Adrenal gland (tissue), 12 donors: ENCODE results near the gene SH3BP4. TPM values are rescaled to one million over a fixed set of nuclear protein-coding genes. Genes with fewer than 3 reads are reported as not detected.
"Not testable (repeated sequence)": the region's sequence is repeated elsewhere in the genome, so short reads cannot be mapped to it uniquely, and the experiment has no call there.

Experiments used
- DNase-seq, 7 donors: peaks; one replicate each; pipeline ENCODE4 v3.0.0-alpha.2; 2019 to 2020
- H3K27ac ChIP-seq, 5 donors: fragments of 200-600 bp; sonication (generic) in 4 of 5; 1 replicate in 3 of 5; 2 replicates in 2 of 5; pipeline versions ENCODE4 v1.5.1 to v1.8.0; 2016 to 2020; ENCODE audit warnings: mild to moderate bottlenecking in 1 of 5
- H3K27me3 ChIP-seq: fragments of 200-600 bp; 2 replicates; pipeline ENCODE4 v1.8.0; 2021
- H3K36me3 ChIP-seq, 2 donors: fragments of 200-600 bp; replicated peaks in 1 of 2; 1 replicate in 1 of 2; 2 replicates in 1 of 2; pipeline versions ENCODE4 v1.5.1 to v1.8.0; 2018 to 2022
- H3K4me1 ChIP-seq, 2 donors: fragments of 200-600 bp; replicated peaks in 1 of 2; 1 replicate in 1 of 2; 2 replicates in 1 of 2; pipeline versions ENCODE4 v1.5.1 to v1.8.0; 2018 to 2021
- H3K4me3 ChIP-seq, 4 donors: fragments of 200-600 bp; sonication (generic) in 3 of 4; one replicate each; pipeline ENCODE4 v1.5.1; 2016 to 2018
- H3K9me3 ChIP-seq, 3 donors: fragments of 200-600 bp; sonication (generic) in 1 of 3; replicated peaks in 1 of 3; 1 replicate in 2 of 3; 2 replicates in 1 of 3; pipeline versions ENCODE4 v1.5.1 to v1.8.0; 2016 to 2021
- CTCF ChIP-seq, 6 experiments: fragments of 450-650 bp in 4 of 6; fragments of 200-600 bp in 2 of 6; sonication (generic) in 1 of 6; IDR thresholded peaks; 1 replicate in 5 of 6; 2 replicates in 1 of 6; pipeline versions ENCODE4 v1.5.1 to v1.8.0; 2016 to 2021; ENCODE audit warnings: antibody characterized with exemption in 6 of 6, mild to moderate bottlenecking in 2 of 6, moderate library complexity in 1 of 6
- POLR2A ChIP-seq, 2 donors: fragments of 450-650 bp; IDR thresholded peaks; one replicate each; pipeline ENCODE4 v1.6.1; 2017; ENCODE audit warnings: antibody characterized with exemption in 2 of 2, mild to moderate bottlenecking in 2 of 2, moderate library complexity in 1 of 2
- WGBS, 4 donors: extraction: QIAGEN DNeasy Blood & Tissue Kit in 2 of 4; methylation state at CpG; one replicate each; pipeline versions ENCODE4 v1.1.5 to v1.1.7; 2013 to 2017; 5-methylcytosine and 5-hydroxymethylcytosine counted together
- intact Hi-C, 2 donors: fragments of 100-400 bp; cut with DNase I; formaldehyde crosslinking; loops; one replicate each; pipeline versions ENCODE4 v1.14.1 to v1.15.0; 2022 to 2023
- polyA plus RNA-seq, 3 donors: library from polyadenylated mRNA; stranded (reverse); fragments of 200-250 nt in 2 of 3; fragments of 350-450 nt in 1 of 3; fragmentation: Illumina TruSeq in 1 of 3; extraction: RNeasy Lipid Tissue Mini Kit (QIAGEN cat#74804) in 1 of 3; gene quantifications; one replicate each; pipeline ENCODE4 v1.2.3, GENCODE V29; 2013 to 2014
- total RNA-seq, 9 donors: library from RNA; depleted of rRNA in 4 of 9; stranded (reverse); fragments of >200 nt in 4 of 9; fragments of 120-200 nt in 1 of 9; fragmentation: NEBNext Ultra II Directional in 1 of 9; extraction: Animal tissue kit (Norgen Biotek cat#: 25700) in 1 of 9; gene quantifications; one replicate each; pipeline versions ENCODE4 v1.1.0 to v1.2.4, GENCODE V29; 2013 to 2023
- donor health status: healthy with polysubstance abuse.
- donor health status: Bipolar disorder and iron deficiency.
- donor health status: DM: yes; HTN: yes; CAD: no.
- donor health status: DM: no; HTN: no; CAD: no.
- donor health status: DM: no; HTN: no; CAD: no.
- donor health status: DM: yes; HTN: yes; CAD: no.

Gene SH3BP4
- total and polyA plus RNA-seq, 12 donors: 5.1 to 26.9 (median 19.9) TPM

- Histone ChIP-seq H3K27me3 (no peaks in the 10 kb centered on the region), H3K27ac (no peak overlapping the region), H3K4me1 (peaks cover 0 to 7% of the 10 kb centered on the region in 2 donors), H3K9me3 (no peaks in the 10 kb centered on the region), H3K4me3 (no peak overlapping the region), H3K36me3 (peaks cover 0 to 13% of the 10 kb centered on the region in 2 donors)
- intact Hi-C loops: loop anchor here in 1 of 2 donors (10.0 kb wide), 1 partner anchor 171 kb away; no protein-coding TSS in a partner anchor
- TF ChIP-seq CTCF (IDR thresholded peaks at IDR 0.05): peak; percentile 58 to 76 (median 63)
- no peak for TF ChIP-seq POLR2A (IDR thresholded peaks at IDR 0.05)
- WGBS, 4 donors: 77 to 81% (median 80%) methylated on average over 11 to 12 of the region's 12 CpGs
- DNase-seq: peak in 6 of 7 donors; percentile 53 to 76 (median 64)
Observed at GRCh38 chr2:235055891-235056516, 104.2 kb downstream of the SH3BP4 start.

- peaks cover 0 to 13% of the 10 kb centered on the region in 2 donors for H3K36me3 ChIP-seq
- no peak for DNase-seq
- no peaks in the 10 kb centered on the region for H3K9me3 ChIP-seq
- H3K4me3 ChIP-seq: no peak overlapping the region
- H3K4me1 ChIP-seq: no peaks in the 10 kb centered on the region
- 91 to 97% (median 95%) methylated on average over 6 of the region's 6 CpGs for WGBS, 4 donors
- TF ChIP-seq POLR2A (IDR thresholded peaks at IDR 0.05): no peak
- TF ChIP-seq CTCF (IDR thresholded peaks at IDR 0.05): no peak
- no peak overlapping the region for H3K27ac ChIP-seq
- intact Hi-C loops: loop anchor here in 1 of 2 donors (10.0 kb wide), 1 partner anchor 172 kb away; no protein-coding TSS in a partner anchor
- no peaks in the 10 kb centered on the region for H3K27me3 ChIP-seq
Observed at GRCh38 chr2:235056768-235057167, 105.0 kb downstream of the SH3BP4 start.

DNA sequence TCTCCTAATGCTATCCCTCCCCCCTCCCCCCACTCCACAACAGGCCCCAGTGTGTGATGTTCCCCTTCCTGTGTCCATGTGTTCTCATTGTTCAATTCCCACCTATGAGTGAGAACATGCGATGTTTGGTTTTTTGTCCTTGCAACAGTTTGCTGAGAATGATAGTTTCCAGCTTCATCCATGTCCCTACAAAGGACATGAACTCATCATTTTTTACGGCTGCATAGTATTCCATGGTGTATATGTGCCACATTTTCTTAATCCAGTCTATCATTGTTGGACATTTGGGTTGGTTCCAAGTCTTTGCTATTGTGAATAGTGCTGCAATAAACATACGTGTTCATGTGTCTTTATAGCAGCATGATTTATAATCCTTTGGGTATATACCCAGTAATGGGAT is 105.8 kb downstream of the SH3BP4 start:
- not testable (repeated sequence) for H3K27ac ChIP-seq
- WGBS, 4 donors: 89 to 96% methylated on average over 2 of the region's 3 CpGs; no CpG with 5 or more reads in 2 of the 4 donors

GRCh38 chr2:235059161-235059560 is 107.3 kb downstream of the SH3BP4 start:
- Histone ChIP-seq H3K27me3 (no peaks in the 10 kb centered on the region), H3K36me3 (peaks cover 0 to 3% of the 10 kb centered on the region in 2 donors), H3K27ac (no peak overlapping the region), H3K9me3 (no peaks in the 10 kb centered on the region), H3K4me3 (no peak overlapping the region), H3K4me1 (no peaks in the 10 kb centered on the region)
- no peak for TF ChIP-seq CTCF (IDR thresholded peaks at IDR 0.05)
- TF ChIP-seq POLR2A (IDR thresholded peaks at IDR 0.05): no peak
- 85 to 95% (median 91%) methylated on average over 1 of the region's 1 CpG for WGBS, 4 donors
- intact Hi-C loops: loop anchor here in 1 of 2 donors (10.0 kb wide), 1 partner anchor 174 kb away; no protein-coding TSS in a partner anchor
- DNase-seq: no peak

More for the DNA sequence above, 105.8 kb downstream of the SH3BP4 start:
- not testable (repeated sequence) for H3K27me3 ChIP-seq, H3K9me3 ChIP-seq, H3K4me3 ChIP-seq, DNase-seq, H3K4me1 ChIP-seq
- intact Hi-C loops: loop anchor here in 1 of 2 donors (10.0 kb wide), 1 partner anchor 173 kb away; no protein-coding TSS in a partner anchor
- H3K36me3 ChIP-seq: peaks cover 0 to 13% of the 10 kb centered on the region in 2 donors
